Panc1 (cell line): ENCODE measurements around the gene TMEFF1. TPM values are rescaled to one million over a fixed set of nuclear protein-coding genes. Genes with fewer than 3 reads are reported as not detected.

Experiments used
- ATAC-seq: fragments of 200-7000 bp; cut with Tn5 transposase; 2 replicates; pipeline ENCODE4 v1.9.1; 2020; ENCODE audit warnings: mild to moderate bottlenecking, moderate library complexity
- BruUV-seq: library from RNA; stranded (reverse); fragments of 400-500 nt; replicated peaks from 2 replicates; lab custom pipeline; 2021; lab: Mats Ljungman, UMichigan
- CTCF ChIA-PET: fragments of 300-600 bp; sonication (Branson Sonifier 250); formaldehyde crosslinking; loops from one replicate; lab custom pipeline; 2022; ENCODE audit warnings: antibody characterized with exemption; lab: Charles Lee
- POLR2A ChIA-PET: fragments of 300-600 bp; sonication (Branson Sonifier 250); formaldehyde crosslinking; loops from one replicate; lab custom pipeline; 2022; ENCODE audit warnings: antibody characterized with exemption; lab: Charles Lee
- DNase-seq: peaks from one replicate; pipeline ENCODE4 v3.0.0-alpha.2; 2010; ENCODE audit warnings: low read depth, low spot score
- H3K27ac ChIP-seq: 2 replicates; pipeline ENCODE4 v1.5.1; 2011; ENCODE audit warnings: mild to moderate bottlenecking, low read length, inconsistent platforms
- H3K27me3 ChIP-seq: fragments of 200-500 bp; sonication (Bioruptor generic); 2 replicates; pipeline ENCODE4 v1.6.0; 2014; ENCODE audit warnings: low read length, inconsistent platforms; ENCODE audit not compliant: control insufficient read depth, insufficient read depth
- H3K36me3 ChIP-seq: fragments of 200-500 bp; sonication (Bioruptor generic); 2 replicates; pipeline ENCODE4 v1.5.1; 2014; ENCODE audit warnings: inconsistent platforms, mild to moderate bottlenecking, low read length, moderate library complexity; ENCODE audit not compliant: control insufficient read depth, insufficient read depth
- H3K4me1 ChIP-seq: 2 replicates; pipeline ENCODE4 v1.5.1; 2011; ENCODE audit warnings: inconsistent platforms, mild to moderate bottlenecking, low read length, moderate library complexity; ENCODE audit not compliant: control insufficient read depth, insufficient read depth
- H3K4me3 ChIP-seq, 2 experiments: 2 replicates each; pipeline ENCODE4 v1.5.1; 2011 to 2012; ENCODE audit warnings: low read depth in 2 of 2, low read length in 2 of 2, mild to moderate bottlenecking in 2 of 2, inconsistent platforms in 1 of 2, moderate library complexity in 1 of 2
- H3K9me3 ChIP-seq: fragments of 200-500 bp; sonication (Bioruptor generic); 2 replicates; pipeline ENCODE4 v1.5.1; 2014; ENCODE audit warnings: low read depth, mild to moderate bottlenecking, inconsistent platforms, low read length, moderate library complexity; ENCODE audit not compliant: control insufficient read depth, insufficient read depth
- CTCF ChIP-seq: fragments of 450-650 bp; IDR thresholded peaks from 2 replicates; pipeline ENCODE4 v1.5.1; 2017; ENCODE audit warnings: mild to moderate bottlenecking
- POLR2AphosphoS5 ChIP-seq: IDR thresholded peaks from 2 replicates; pipeline ENCODE4 v1.6.1; 2012; ENCODE audit warnings: mild to moderate bottlenecking, low read depth, low read length, moderate library complexity
- REST ChIP-seq, 2 experiments: IDR thresholded peaks; 2 replicates each; pipeline ENCODE4 v1.6.1; 2011 to 2012; ENCODE audit warnings: low read depth in 2 of 2, control low read depth in 1 of 2, low read length in 1 of 2, mild to moderate bottlenecking in 1 of 2, moderate library complexity in 1 of 2; ENCODE audit not compliant: insufficient read depth in 1 of 2
- SIN3A ChIP-seq: IDR thresholded peaks from 2 replicates; pipeline ENCODE4 v1.6.1; 2012; ENCODE audit warnings: low read depth, mild to moderate bottlenecking, low read length, moderate library complexity, borderline replicate concordance; ENCODE audit not compliant: insufficient read depth
- TCF7L2 ChIP-seq: IDR thresholded peaks from 2 replicates; pipeline ENCODE4 v1.6.1; 2011; ENCODE audit warnings: mild to moderate bottlenecking, low read depth, low read length, inconsistent platforms
- in situ Hi-C: cut with HindIII; loops from 2 replicates; pipeline ENCODE4 v1.10.0; 2016; ENCODE audit warnings: low sequenced_read_pairs, low pct_unique_long_range_greater_than_20kb
- intact Hi-C: fragments of 100-400 bp; cut with micrococcal nuclease; formaldehyde crosslinking; loops from one replicate; pipeline ENCODE4 v1.10.0; 2022; ENCODE audit not compliant: unreplicated experiment
- total RNA-seq: library from RNA; stranded (reverse); gene quantifications from one replicate; pipeline ENCODE4 v1.2.1, GENCODE V29; 2021; ENCODE audit not compliant: unreplicated experiment

TMEFF1 gene
- total RNA-seq, 1 experiment from 2014 or later = 2.2 TPM

- H3K27me3 ChIP-seq = no peaks in the 10 kb centered on the region
- ATAC-seq = no peak
- ChIA-PET CTCF (no interaction called here), POLR2A (no interaction called here)
- no peak for TF ChIP-seq POLR2AphosphoS5
- no peak for TF ChIP-seq TCF7L2
- no peak for TF ChIP-seq CTCF
- TF ChIP-seq REST (IDR thresholded peaks at IDR 0.05; ENCODE audit: insufficient read depth in 1 of 2, low read depth in 2 of 2, low read length in 1 of 2) = no peak
- TF ChIP-seq SIN3A = no peak
- no peak overlapping the region for H3K4me3 ChIP-seq
- H3K4me1 ChIP-seq = no peaks in the 10 kb centered on the region
- in situ Hi-C loops = no loop called here
- H3K9me3 ChIP-seq = no peaks in the 10 kb centered on the region
- no TSS peak for BruUV-seq
- DNase-seq = no peak
- H3K27ac ChIP-seq = no peak overlapping the region
- no peaks in the 10 kb centered on the region; the same call in 1 of the 2 replicates for H3K36me3 ChIP-seq
- intact Hi-C loops = no loop called here
These were observed 106.7 kb downstream of the TMEFF1 start for GRCh38 chr9:100579665-100580064.

GRCh38 chr9:100580257-100580656 lies 107.3 kb downstream of the TMEFF1 start:
- DNase-seq = no peak
- ATAC-seq = no peak
- H3K4me1 ChIP-seq = no peaks in the 10 kb centered on the region
- in situ Hi-C loops (no loop called here), intact Hi-C loops (no loop called here)
- H3K27ac ChIP-seq = no peak overlapping the region
- no peaks in the 10 kb centered on the region for H3K27me3 ChIP-seq
- no peaks in the 10 kb centered on the region; the same call in 1 of the 2 replicates for H3K36me3 ChIP-seq
- no TSS peak for BruUV-seq
- H3K9me3 ChIP-seq = no peaks in the 10 kb centered on the region
- no peak overlapping the region for H3K4me3 ChIP-seq
- ChIA-PET CTCF (no interaction called here), POLR2A (no interaction called here)
- no peak for TF ChIP-seq REST (IDR thresholded peaks at IDR 0.05; ENCODE audit: insufficient read depth in 1 of 2, low read depth in 2 of 2, low read length in 1 of 2)
- no peak for TF ChIP-seq POLR2AphosphoS5
- no peak for TF ChIP-seq CTCF
- TF ChIP-seq TCF7L2 = no peak
- TF ChIP-seq SIN3A = no peak
